IMR-90 (cell line): ENCODE results near the gene FAM111A. TPM values are rescaled to one million over a fixed set of nuclear protein-coding genes. Genes with fewer than 3 reads are reported as not detected.

Experiments
- ATAC-seq: fragments of 200-7000 bp; cut with Tn5 transposase; 2 replicates; pipeline ENCODE4 v1.9.1; 2020; ENCODE audit warnings: low read depth, mild to moderate bottlenecking, moderate library complexity
- BruUV-seq: library from RNA; stranded (reverse); fragments of 400-500 nt; replicated peaks from 2 replicates; lab custom pipeline; 2021; lab: Mats Ljungman, UMichigan
- CTCF ChIA-PET: fragments of 300-600 bp; formaldehyde crosslinking; extraction: SDS; loops from one replicate; lab custom pipeline; 2021; ENCODE audit warnings: antibody characterized with exemption; lab: Yijun Ruan, JAX
- POLR2A ChIA-PET: fragments of 300-600 bp; sonication (Branson Sonifier 250); formaldehyde crosslinking; loops from one replicate; lab custom pipeline; 2022; ENCODE audit warnings: antibody characterized with exemption; ENCODE audit not compliant: unreplicated experiment; lab: Charles Lee
- DNase-seq: peaks from one replicate; pipeline ENCODE4 v3.0.0; 2013
- H2AFZ ChIP-seq: replicated peaks from 2 replicates; pipeline ENCODE3; 2013; ENCODE audit warnings: low read length, mild to moderate bottlenecking; ENCODE audit not compliant: poor library complexity
- H2AK5ac ChIP-seq: 2 replicates; pipeline ENCODE4 v1.6.1; 2013; ENCODE audit warnings: low read depth, low read length, inconsistent platforms
- H2AK9ac ChIP-seq: replicated peaks from 2 replicates; pipeline ENCODE3; 2013; ENCODE audit warnings: mild to moderate bottlenecking, low read depth, low read length, moderate library complexity; ENCODE audit not compliant: poor library complexity
- H2BK120ac ChIP-seq: 2 replicates; pipeline ENCODE4 v1.6.1; 2013; ENCODE audit warnings: low read depth, low read length, inconsistent platforms
- H2BK15ac ChIP-seq: 3 replicates; pipeline ENCODE4 v1.6.1; 2013; ENCODE audit warnings: low read depth, low read length, inconsistent platforms
- H2BK20ac ChIP-seq: 2 replicates; pipeline ENCODE4 v1.6.1; 2013; ENCODE audit warnings: low read depth, mild to moderate bottlenecking, inconsistent platforms, low read length, moderate library complexity
- H2BK5ac ChIP-seq: 2 replicates; pipeline ENCODE4 v1.6.1; 2013; ENCODE audit warnings: mild to moderate bottlenecking, low read depth, low read length, inconsistent platforms; ENCODE audit not compliant: poor library complexity, severe bottlenecking
- H3K14ac ChIP-seq: replicated peaks from 2 replicates; pipeline ENCODE4 v1.6.1; 2013; ENCODE audit warnings: low read depth, low read length, inconsistent platforms
- H3K18ac ChIP-seq: 2 replicates; pipeline ENCODE4 v1.6.1; 2013; ENCODE audit warnings: low read depth, low read length, control low read depth
- H3K23ac ChIP-seq: 2 replicates; pipeline ENCODE4 v1.6.1; 2013; ENCODE audit warnings: low read depth, low read length, inconsistent platforms
- H3K27ac ChIP-seq: 2 replicates; pipeline ENCODE4 v1.5.1; 2013; ENCODE audit warnings: mild to moderate bottlenecking, control low read depth, low read length; ENCODE audit not compliant: insufficient read depth
- H3K27me3 ChIP-seq: 2 replicates; pipeline ENCODE4 v1.6.1; 2013; ENCODE audit warnings: low read length; ENCODE audit not compliant: control insufficient read depth, insufficient read depth
- H3K36me3 ChIP-seq: 2 replicates; pipeline ENCODE4 v1.6.1; 2013; ENCODE audit warnings: low read length, mixed read lengths; ENCODE audit not compliant: control insufficient read depth, insufficient read depth
- H3K4ac ChIP-seq: 2 replicates; pipeline ENCODE4 v1.6.1; 2013; ENCODE audit warnings: low read depth, low read length, inconsistent platforms
- H3K4me1 ChIP-seq: 2 replicates; pipeline ENCODE4 v1.6.1; 2013; ENCODE audit warnings: low read length, mixed read lengths; ENCODE audit not compliant: control insufficient read depth, insufficient read depth
- H3K4me2 ChIP-seq: 2 replicates; pipeline ENCODE4 v1.6.1; 2013; ENCODE audit warnings: low read depth, mild to moderate bottlenecking, control low read depth, low read length, moderate library complexity
- H3K4me3 ChIP-seq: 2 replicates; pipeline ENCODE4 v1.5.1; 2013; ENCODE audit warnings: low read depth, mild to moderate bottlenecking, control low read depth, low read length, moderate library complexity; ENCODE audit not compliant: insufficient read depth
- H3K56ac ChIP-seq: 2 replicates; pipeline ENCODE4 v1.6.1; 2013; ENCODE audit warnings: low read length, inconsistent platforms; ENCODE audit not compliant: insufficient read depth; ENCODE audit errors: extremely low read depth
- H3K79me1 ChIP-seq, 2 experiments: 2 replicates each; pipeline ENCODE4 v1.6.1; 2013; ENCODE audit warnings: low read length in 2 of 2, inconsistent platforms in 1 of 2, low read depth in 1 of 2
- H3K9ac ChIP-seq: 2 replicates; pipeline ENCODE4 v1.6.1; 2013; ENCODE audit warnings: low read depth, low read length, control low read depth
- H3K9me1 ChIP-seq: 2 replicates; pipeline ENCODE4 v1.6.1; 2013; ENCODE audit warnings: low read length, inconsistent platforms; ENCODE audit not compliant: insufficient read depth
- H3K9me3 ChIP-seq: 2 replicates; pipeline ENCODE4 v1.6.1; 2013; ENCODE audit warnings: low read length; ENCODE audit not compliant: control insufficient read depth, insufficient read depth
- H4K20me1 ChIP-seq: 2 replicates; pipeline ENCODE4 v1.6.1; 2013; ENCODE audit warnings: low read length, inconsistent platforms; ENCODE audit not compliant: insufficient read depth
- H4K5ac ChIP-seq: 2 replicates; pipeline ENCODE4 v1.6.1; 2013; ENCODE audit warnings: mild to moderate bottlenecking, low read depth, low read length, control low read depth
- H4K8ac ChIP-seq, 2 experiments: 2 replicates each; pipeline ENCODE4 v1.6.1; 2013; ENCODE audit warnings: low read depth in 2 of 2, low read length in 2 of 2, control low read depth in 1 of 2, inconsistent platforms in 1 of 2
- H4K91ac ChIP-seq: 2 replicates; pipeline ENCODE4 v1.6.1; 2013; ENCODE audit warnings: low read depth, low read length, inconsistent platforms; ENCODE audit not compliant: insufficient read depth
- BHLHE40 ChIP-seq: fragments of 150-350 bp; IDR thresholded peaks from 2 replicates; pipeline ENCODE4 v1.6.1; 2016; ENCODE audit warnings: mild to moderate bottlenecking, low read depth, low read length
- CEBPB ChIP-seq: IDR thresholded peaks from 2 replicates; pipeline ENCODE4 v1.6.1; 2012; ENCODE audit warnings: low read depth, low read length, improper control_type of control experiment
- CHD1 ChIP-seq: IDR thresholded peaks from 2 replicates; pipeline ENCODE4 v1.6.1; 2012; ENCODE audit warnings: low read depth, low read length, improper control_type of control experiment
- FOS ChIP-seq: fragments of 150-350 bp; IDR thresholded peaks from 2 replicates; pipeline ENCODE4 v1.6.1; 2016; ENCODE audit warnings: low read depth, low read length
- MAFK ChIP-seq: IDR thresholded peaks from 2 replicates; pipeline ENCODE4 v1.6.1; 2012; ENCODE audit warnings: low read depth, low read length, improper control_type of control experiment
- NFE2L2 ChIP-seq: fragments of 150-350 bp; IDR thresholded peaks from 2 replicates; pipeline ENCODE4 v1.6.1; 2016; ENCODE audit warnings: low read depth, mild to moderate bottlenecking, low read length
- POLR2A ChIP-seq: IDR thresholded peaks from 2 replicates; pipeline ENCODE4 v1.6.1; 2012; ENCODE audit warnings: mild to moderate bottlenecking, low read depth, low read length
- RCOR1 ChIP-seq: IDR thresholded peaks from 2 replicates; pipeline ENCODE4 v1.6.1; 2012; ENCODE audit warnings: mild to moderate bottlenecking, low read length, improper control_type of control experiment; ENCODE audit not compliant: insufficient replicate concordance
- RFX5 ChIP-seq: IDR thresholded peaks from 2 replicates; pipeline ENCODE4 v1.8.0; 2012; ENCODE audit warnings: low read depth, mild to moderate bottlenecking, low read length, moderate library complexity
- USF2 ChIP-seq: fragments of 150-350 bp; IDR thresholded peaks from 2 replicates; pipeline ENCODE4 v1.6.1; 2017; ENCODE audit warnings: mild to moderate bottlenecking, antibody characterized with exemption, low read length, low read depth
- WGBS, 2 experiments: methylation state at CpG; one replicate each; pipeline versions ENCODE4 v1.1.5 to v1.1.7; 2013; ENCODE audit warnings: missing lambda C conversion rate in 2 of 2; ENCODE audit not compliant: insufficient read length in 1 of 2; ENCODE audit errors: extremely low coverage in 2 of 2; 5-methylcytosine and 5-hydroxymethylcytosine counted together
- dilution Hi-C: fragments of 300-500 bp; cut with HindIII; formaldehyde crosslinking; loops from one replicate; pipeline ENCODE4 v1.14.3; 2018; ENCODE audit warnings: low sequenced_read_pairs; ENCODE audit not compliant: unreplicated experiment
- in situ Hi-C: fragments of 300-500 bp; cut with MboI; formaldehyde crosslinking; loops from 3 replicates; pipeline ENCODE4 v1.14.3; 2019; ENCODE audit warnings: low sequenced_read_pairs, inconsistent platforms, mixed read lengths
- intact Hi-C: fragments of 100-400 bp; cut with micrococcal nuclease; formaldehyde crosslinking; loops from 2 replicates; pipeline ENCODE4 v1.10.0; 2022
- polyA plus RNA-seq, 3 experiments: library from polyadenylated mRNA; depleted of rRNA; stranded (reverse); fragments of >200 nt; gene quantifications; 2 replicates each; pipeline ENCODE4 v1.2.3, GENCODE V29; 2012; ENCODE audit warnings: low replicate concordance in 1 of 3
- total RNA-seq: library from RNA; depleted of rRNA; stranded (reverse); fragments of >200 nt; gene quantifications from 2 replicates; pipeline ENCODE4 v1.2.3, GENCODE V29; 2012
- TF ChIP-seq, protein P1 (sequence below): fragments of 150-350 bp; IDR thresholded peaks from 2 replicates; pipeline ENCODE4 v1.6.1; 2016; ENCODE audit warnings: low read depth, mild to moderate bottlenecking, low read length, moderate library complexity, borderline replicate concordance

Gene FAM111A
- total and polyA plus RNA-seq, 2 of the 4 experiments (the other 2 are of a cell fraction), result 19.9 to 36.4 TPM

DNA sequence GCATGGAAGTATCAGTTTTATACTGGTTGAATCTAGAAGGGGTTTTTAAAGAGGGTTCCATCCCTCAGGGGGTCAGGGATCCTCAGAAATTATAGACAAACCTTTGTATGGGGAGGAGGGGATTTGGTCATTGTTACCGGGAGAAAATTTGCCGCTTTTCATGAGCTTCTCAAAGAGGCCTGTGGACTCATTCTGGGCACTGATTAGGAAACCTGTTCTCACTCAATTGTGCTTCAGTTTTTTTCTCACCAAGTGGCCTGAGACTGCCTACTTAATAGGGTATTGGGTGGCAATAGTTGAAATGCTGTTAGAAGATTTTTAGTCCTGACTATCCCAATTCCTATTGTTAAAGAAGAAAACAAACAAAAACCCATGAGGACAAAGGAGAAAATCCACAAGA lies 56.1 kb downstream of the FAM111A start:
- H3K18ac ChIP-seq, result no peak overlapping the region
- no peaks in the 10 kb centered on the region for H3K79me1 ChIP-seq
- H2BK15ac ChIP-seq, result no peak overlapping the region
- H2AK5ac ChIP-seq, result no peak overlapping the region
- H3K4ac ChIP-seq, result no peak overlapping the region
- no peak overlapping the region for H3K14ac ChIP-seq
- no peak overlapping the region for H2BK5ac ChIP-seq
- no peak overlapping the region for H3K23ac ChIP-seq
- in situ Hi-C loops, result no loop called here
- dilution Hi-C loops, result no loop called here
- H3K4me1 ChIP-seq, result peaks cover 4% of the 10 kb centered on the region; the same call in 1 of the 2 replicates
- H3K9me3 ChIP-seq, result no peaks in the 10 kb centered on the region
- no peak overlapping the region for H4K8ac ChIP-seq
- no peak overlapping the region for H2AFZ ChIP-seq
- ChIA-PET POLR2A (no interaction called here), CTCF (interaction anchor here (1.4 to 2.1 kb wide), 3 partner anchors 12 to 27 kb away, joined by 3 to 10 read pairs (median 4); partner anchors contain the start of gene DTX4)
- peaks cover 8% of the 10 kb centered on the region; the same call in 1 of the 2 replicates for H3K9me1 ChIP-seq
- no peaks in the 10 kb centered on the region for H4K20me1 ChIP-seq
- H3K27ac ChIP-seq, result no peak overlapping the region
- no TSS peak for BruUV-seq
- no peak overlapping the region for H2BK120ac ChIP-seq
- H3K4me2 ChIP-seq, result no peak overlapping the region
- WGBS, 2 experiments, result no CpG with 5 or more reads among the region's 2 CpGs
- no peak overlapping the region for H2AK9ac ChIP-seq
- no peak for DNase-seq
- H4K5ac ChIP-seq, result no peak overlapping the region
- H2BK20ac ChIP-seq, result no peak overlapping the region
- peaks cover 39% of the 10 kb centered on the region for H3K36me3 ChIP-seq
- H3K56ac ChIP-seq, result no peak overlapping the region
- no peak overlapping the region for H3K4me3 ChIP-seq
- ATAC-seq, result no peak
- no peaks in the 10 kb centered on the region for H3K27me3 ChIP-seq
- intact Hi-C loops, result no loop called here
- TF ChIP-seq POLR2A (no peak), BHLHE40 (no peak), RFX5 (no peak), NFE2L2 (no peak), FOS (no peak), RCOR1 (no peak), CHD1 (no peak), USF2 (no peak), MAFK (no peak), CEBPB (no peak)
- TF ChIP-seq, protein P1, sequence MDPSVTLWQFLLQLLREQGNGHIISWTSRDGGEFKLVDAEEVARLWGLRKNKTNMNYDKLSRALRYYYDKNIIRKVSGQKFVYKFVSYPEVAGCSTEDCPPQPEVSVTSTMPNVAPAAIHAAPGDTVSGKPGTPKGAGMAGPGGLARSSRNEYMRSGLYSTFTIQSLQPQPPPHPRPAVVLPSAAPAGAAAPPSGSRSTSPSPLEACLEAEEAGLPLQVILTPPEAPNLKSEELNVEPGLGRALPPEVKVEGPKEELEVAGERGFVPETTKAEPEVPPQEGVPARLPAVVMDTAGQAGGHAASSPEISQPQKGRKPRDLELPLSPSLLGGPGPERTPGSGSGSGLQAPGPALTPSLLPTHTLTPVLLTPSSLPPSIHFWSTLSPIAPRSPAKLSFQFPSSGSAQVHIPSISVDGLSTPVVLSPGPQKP, result no peak
- H4K91ac ChIP-seq, result no peak overlapping the region
- H3K9ac ChIP-seq, result no peak overlapping the region
